Erythroblast (primary cell): ENCODE results near the gene FHL3.

Source experiments
- GATA1 ChIP-seq: IDR thresholded peaks from 2 replicates; pipeline ENCODE4 v1.6.1; 2011; ENCODE audit warnings: low read depth, mild to moderate bottlenecking, control low read depth, low read length, moderate library complexity
- POLR2A ChIP-seq: IDR thresholded peaks from 2 replicates; pipeline ENCODE4 v1.6.1; 2011; ENCODE audit warnings: mild to moderate bottlenecking, low read length

DNA sequence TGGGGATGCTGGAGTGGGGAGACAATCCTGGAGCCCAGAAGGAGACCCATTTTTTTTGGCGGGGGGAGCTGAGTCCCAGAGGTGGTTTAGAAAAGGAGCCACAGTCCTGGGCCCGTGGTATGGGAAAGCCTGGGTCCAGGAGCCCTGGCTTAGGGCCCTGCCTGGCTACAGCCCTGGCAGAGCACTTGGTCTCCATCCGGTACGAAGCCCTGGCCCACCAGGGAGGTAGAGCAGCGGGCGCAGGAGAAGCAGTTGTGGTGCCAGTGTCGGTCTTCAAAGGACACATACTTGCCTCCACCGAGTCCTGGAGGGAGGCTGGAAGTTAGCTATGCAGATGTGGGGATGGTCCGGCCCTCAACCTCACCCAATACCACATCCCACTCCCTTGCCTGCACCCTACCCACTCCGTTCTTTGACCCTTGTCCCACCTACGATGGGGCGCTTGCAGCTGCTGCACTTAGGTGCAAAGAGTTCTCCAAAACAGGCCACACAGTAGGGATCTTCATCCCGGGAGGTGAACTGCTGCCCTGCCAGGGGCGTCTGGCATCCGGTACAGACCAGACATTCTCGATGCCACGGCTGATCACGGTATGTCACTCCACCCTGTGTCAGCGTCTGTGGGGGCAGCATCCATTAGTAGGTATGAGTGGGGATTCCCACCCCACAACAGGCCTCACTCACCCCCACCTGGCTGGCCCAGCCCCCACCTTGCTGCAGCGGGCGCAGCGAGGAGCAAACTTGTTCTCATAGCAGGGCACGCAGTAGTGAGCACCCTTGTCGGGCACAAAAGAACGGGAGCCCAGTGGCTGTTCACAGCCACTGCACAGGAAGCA lies 7.8 kb downstream of the FHL3 start:
- TF ChIP-seq POLR2A (no peak), GATA1 (no peak)
